ENCODE results near the gene C10orf53. TPM values are rescaled to one million over a fixed set of nuclear protein-coding genes. Genes with fewer than 3 reads are reported as not detected.
"Not testable (repeated sequence)": the region's sequence is repeated elsewhere in the genome, so short reads cannot be mapped to it uniquely, and the experiment has no call there.

Gene C10orf53
- total and polyA plus RNA-seq, 2 experiments from 2014 or later, result not detected

GRCh38 chr10:49678827-49679479 lies 498 bp upstream of the C10orf53 start:
- H3K4me1 ChIP-seq (ENCODE audit: insufficient read depth), result no peaks in the 10 kb centered on the region
- H3K36me3 ChIP-seq (ENCODE audit: low read depth), result no peaks in the 10 kb centered on the region
- H3K27ac ChIP-seq, result no peak overlapping the region
- peak overlapping the region; percentile 10; the same call in 1 of the 2 replicates for H3K4me3 ChIP-seq
- no peaks in the 10 kb centered on the region for H3F3A ChIP-seq (ENCODE audit: insufficient read depth)
- H3K9me2 ChIP-seq (ENCODE audit: insufficient read depth), result no peaks in the 10 kb centered on the region
- no peak for DNase-seq
- no peak overlapping the region for H2AFZ ChIP-seq
- no peaks in the 10 kb centered on the region for H3K9me3 ChIP-seq (ENCODE audit: low read depth)
- H3K9ac ChIP-seq, result no peak overlapping the region
- no peaks in the 10 kb centered on the region for H3K79me2 ChIP-seq (ENCODE audit: insufficient read depth)
- peaks cover 42% of the 10 kb centered on the region for H3K27me3 ChIP-seq (replicated peaks; ENCODE audit: insufficient read depth)
- no peaks in the 10 kb centered on the region for H4K20me1 ChIP-seq (ENCODE audit: insufficient read depth)
- in situ Hi-C loops (cut with MboI), result no loop called here
- peak overlapping the region; percentile 17 for H3K4me2 ChIP-seq (ENCODE audit: unreplicated experiment)
- 18 to 23% methylated on average over 19 of the region's 19 CpGs for WGBS, 2 experiments (ENCODE audit: low coverage in 1 of 2, low lambda C conversion rate in 2 of 2, missing lambda C conversion rate in 2 of 2)
- no peak for TF ChIP-seq EZH2 (IDR thresholded peaks at IDR 0.05; ENCODE audit: insufficient read depth, poor library complexity, severe bottlenecking)
- TF ChIP-seq EZH2phosphoT487 (IDR thresholded peaks at IDR 0.05; ENCODE audit: insufficient read depth, low read depth), result no peak

GRCh38 chr10:49682449-49682848 lies 3.0 kb downstream of the C10orf53 start:
- 36 to 49% methylated on average over 4 to 5 of the region's 5 CpGs for WGBS, 2 experiments (ENCODE audit: low coverage in 1 of 2, low lambda C conversion rate in 2 of 2, missing lambda C conversion rate in 2 of 2)
- not testable (repeated sequence) for H3K4me2 ChIP-seq (ENCODE audit: unreplicated experiment)

GRCh38 chr10:49682879-49683278 lies 3.4 kb downstream of the C10orf53 start:
- H3K9me2 ChIP-seq (ENCODE audit: insufficient read depth), result no peaks in the 10 kb centered on the region
- in situ Hi-C loops (cut with MboI), result no loop called here
- peaks cover 41% of the 10 kb centered on the region for H3K27me3 ChIP-seq (replicated peaks; ENCODE audit: insufficient read depth)
- H3K4me1 ChIP-seq (ENCODE audit: insufficient read depth), result no peaks in the 10 kb centered on the region
- H3K4me3 ChIP-seq, result no peak overlapping the region
- H3K79me2 ChIP-seq (ENCODE audit: insufficient read depth), result no peaks in the 10 kb centered on the region
- no peaks in the 10 kb centered on the region for H3K9me3 ChIP-seq (ENCODE audit: low read depth)
- H3K36me3 ChIP-seq (ENCODE audit: low read depth), result no peaks in the 10 kb centered on the region
- H3K9ac ChIP-seq, result no peak overlapping the region
- no peaks in the 10 kb centered on the region for H4K20me1 ChIP-seq (ENCODE audit: insufficient read depth)
- no peak overlapping the region for H2AFZ ChIP-seq
- 75 to 78% methylated on average over 2 of the region's 2 CpGs for WGBS, 2 experiments (ENCODE audit: low coverage in 1 of 2, low lambda C conversion rate in 2 of 2, missing lambda C conversion rate in 2 of 2)
- no peak overlapping the region for H3K27ac ChIP-seq
- TF ChIP-seq EZH2phosphoT487 (IDR thresholded peaks at IDR 0.05; ENCODE audit: insufficient read depth, low read depth) (no peak), EZH2 (IDR thresholded peaks at IDR 0.05; ENCODE audit: insufficient read depth, poor library complexity, severe bottlenecking) (no peak)
- H3F3A ChIP-seq (ENCODE audit: insufficient read depth), result no peaks in the 10 kb centered on the region
- no peak overlapping the region for H3K4me2 ChIP-seq (ENCODE audit: unreplicated experiment)
- DNase-seq, result no peak

More at GRCh38 chr10:49682449-49682848, 3.0 kb downstream of the C10orf53 start:
- H3K79me2 ChIP-seq (ENCODE audit: insufficient read depth); H4K20me1 ChIP-seq (ENCODE audit: insufficient read depth); DNase-seq; in situ Hi-C loops (cut with MboI); H3K9ac ChIP-seq; H3K4me3 ChIP-seq; H3K27ac ChIP-seq; H3K9me2 ChIP-seq (ENCODE audit: insufficient read depth); H2AFZ ChIP-seq; H3K9me3 ChIP-seq (ENCODE audit: low read depth); H3K36me3 ChIP-seq (ENCODE audit: low read depth); H3K4me1 ChIP-seq (ENCODE audit: insufficient read depth); H3F3A ChIP-seq (ENCODE audit: insufficient read depth): not testable (repeated sequence)
- H3K27me3 ChIP-seq (replicated peaks; ENCODE audit: insufficient read depth), result peaks cover 45% of the 10 kb centered on the region

- Histone ChIP-seq H3K27me3 (replicated peaks; ENCODE audit: insufficient read depth) (peaks cover 52% of the 10 kb centered on the region), H3F3A (ENCODE audit: insufficient read depth) (no peaks in the 10 kb centered on the region), H3K9me2 (ENCODE audit: insufficient read depth) (no peaks in the 10 kb centered on the region), H4K20me1 (ENCODE audit: insufficient read depth) (no peaks in the 10 kb centered on the region), H3K4me1 (ENCODE audit: insufficient read depth) (peaks cover 9% of the 10 kb centered on the region; the same call in 1 of the 2 replicates), H3K4me3 (no peak overlapping the region), H3K9me3 (ENCODE audit: low read depth) (no peaks in the 10 kb centered on the region), H3K36me3 (ENCODE audit: low read depth) (no peaks in the 10 kb centered on the region), H3K9ac (no peak overlapping the region), H2AFZ (no peak overlapping the region), H3K27ac (no peak overlapping the region), H3K79me2 (ENCODE audit: insufficient read depth) (no peaks in the 10 kb centered on the region), H3K4me2 (ENCODE audit: unreplicated experiment) (no peak overlapping the region)
- DNase-seq, result no peak
- 25 to 33% methylated on average over 4 of the region's 4 CpGs for WGBS, 2 experiments (ENCODE audit: low coverage in 1 of 2, low lambda C conversion rate in 2 of 2, missing lambda C conversion rate in 2 of 2)
- TF ChIP-seq EZH2phosphoT487 (IDR thresholded peaks at IDR 0.05; ENCODE audit: insufficient read depth, low read depth), result no peak
- in situ Hi-C loops (cut with MboI), result no loop called here
Observed at GRCh38 chr10:49686651-49687050, 7.2 kb downstream of the C10orf53 start.

Measured in GM23248 (cell line).